WTC11 (cell line): ENCODE measurements around the gene TMEM158. TPM values are rescaled to one million over a fixed set of nuclear protein-coding genes. Genes with fewer than 3 reads are reported as not detected.

Source experiments
- ATAC-seq: fragments of 200-7000 bp; cut with Tn5 transposase; 2 replicates; pipeline ENCODE4 v1.10.0; 2021; ENCODE audit warnings: mild to moderate bottlenecking, moderate library complexity
- CTCF ChIA-PET: fragments of 300-600 bp; sonication (Branson Sonifier 250); formaldehyde crosslinking; loops from one replicate; lab custom pipeline; 2021; ENCODE audit warnings: antibody characterized with exemption; lab: Charles Lee
- POLR2A ChIA-PET: fragments of 350-600 bp; sonication (Branson Sonifier 250); formaldehyde crosslinking; loops from one replicate; lab custom pipeline; 2021; ENCODE audit warnings: antibody characterized with exemption; lab: Charles Lee
- DNase-seq: peaks from one replicate; pipeline ENCODE4 v3.0.0; 2021; ENCODE audit warnings: low spot score
- H3K27ac Mint-ChIP-seq: 2 replicates; pipeline ENCODE4 v1.8.0; 2021; ENCODE audit warnings: mixed read lengths
- H3K27me3 Mint-ChIP-seq: 2 replicates; pipeline ENCODE4 v1.8.0; 2021; ENCODE audit warnings: low read depth, mild to moderate bottlenecking, moderate library complexity, mixed read lengths
- H3K36me3 Mint-ChIP-seq: 2 replicates; pipeline ENCODE4 v1.8.0; 2021; ENCODE audit warnings: mixed read lengths
- H3K4me1 Mint-ChIP-seq: 2 replicates; pipeline ENCODE4 v1.8.0; 2022; ENCODE audit warnings: mixed read lengths
- H3K4me3 Mint-ChIP-seq: 2 replicates; pipeline ENCODE4 v1.8.0; 2021; ENCODE audit warnings: mild to moderate bottlenecking, moderate library complexity, mixed read lengths
- H3K9me3 Mint-ChIP-seq: 2 replicates; pipeline ENCODE4 v1.8.0; 2021; ENCODE audit warnings: mixed read lengths
- CREB1 ChIP-seq: sonication (generic); formaldehyde crosslinking; IDR thresholded peaks from 2 replicates; pipeline ENCODE4 v1.8.0; 2023; ENCODE audit warnings: mild to moderate bottlenecking, missing genetic modification reagents
- EMX1 ChIP-seq: fragments of 250-450 bp; sonication (Bioruptor Pico); IDR thresholded peaks from 2 replicates; pipeline ENCODE4 v1.8.0; 2021; ENCODE audit warnings: mild to moderate bottlenecking
- ETV6 ChIP-seq: sonication (generic); formaldehyde crosslinking; IDR thresholded peaks from 2 replicates; pipeline ENCODE4 v1.8.1; 2022; ENCODE audit warnings: mild to moderate bottlenecking, missing genetic modification reagents
- GRHL2 ChIP-seq: fragments of 250-450 bp; sonication (Bioruptor Pico); IDR thresholded peaks from 2 replicates; pipeline ENCODE4 v1.8.0; 2022; ENCODE audit warnings: mild to moderate bottlenecking, moderate library complexity; ENCODE audit not compliant: insufficient replicate concordance, severe bottlenecking
- GTF2I ChIP-seq: fragments of 250-450 bp; sonication (Bioruptor Pico); conservative IDR thresholded peaks from 2 replicates; pipeline ENCODE4 v1.4.0; 2021; ENCODE audit warnings: mild to moderate bottlenecking
- KAT7 ChIP-seq: sonication (generic); formaldehyde crosslinking; IDR thresholded peaks from 2 replicates; pipeline ENCODE4 v1.8.1; 2023; ENCODE audit warnings: missing genetic modification reagents, mild to moderate bottlenecking, borderline replicate concordance
- NFYB ChIP-seq: sonication (generic); formaldehyde crosslinking; conservative IDR thresholded peaks from 2 replicates; pipeline ENCODE4 v1.8.0; 2022; ENCODE audit warnings: low read depth, missing genetic modification reagents
- SMAD3 ChIP-seq: sonication (generic); formaldehyde crosslinking; IDR thresholded peaks from 2 replicates; pipeline ENCODE4 v1.8.0; 2022; ENCODE audit warnings: missing genetic modification reagents, mild to moderate bottlenecking, borderline replicate concordance
- ZNF232 ChIP-seq: sonication (generic); formaldehyde crosslinking; IDR thresholded peaks from 2 replicates; pipeline ENCODE4 v1.8.0; 2022; ENCODE audit warnings: mild to moderate bottlenecking, missing genetic modification reagents
- ZNF396 ChIP-seq: fragments of 250-450 bp; sonication (Bioruptor Pico); IDR thresholded peaks from 2 replicates; pipeline ENCODE4 v1.8.0; 2021; ENCODE audit warnings: mild to moderate bottlenecking, moderate library complexity, borderline replicate concordance
- ZNF671 ChIP-seq: fragments of 250-450 bp; sonication (Bioruptor Pico); IDR thresholded peaks from 2 replicates; pipeline ENCODE4 v1.8.0; 2021; ENCODE audit warnings: mild to moderate bottlenecking
- total RNA-seq: library from RNA; stranded (reverse); gene quantifications from 3 replicates; pipeline ENCODE4 v1.2.3, GENCODE V29; 2021
- TF ChIP-seq, protein P1 (sequence below): sonication (generic); formaldehyde crosslinking; IDR thresholded peaks from 2 replicates; pipeline ENCODE4 v1.8.0; 2023; ENCODE audit warnings: missing genetic modification reagents, mild to moderate bottlenecking, borderline replicate concordance
- TF ChIP-seq, protein P2 (sequence below): sonication (generic); formaldehyde crosslinking; IDR thresholded peaks from 2 replicates; pipeline ENCODE4 v1.8.0; 2023; ENCODE audit warnings: missing genetic modification reagents
- TF ChIP-seq, protein P3 (sequence below): sonication (generic); formaldehyde crosslinking; IDR thresholded peaks from 2 replicates; pipeline ENCODE4 v1.8.1; 2023; ENCODE audit warnings: mild to moderate bottlenecking, missing genetic modification reagents, borderline replicate concordance
- TF ChIP-seq, protein P4 (sequence below): sonication (generic); formaldehyde crosslinking; IDR thresholded peaks from 2 replicates; pipeline ENCODE4 v1.8.0; 2022; ENCODE audit warnings: mild to moderate bottlenecking, missing genetic modification reagents
- TF ChIP-seq, protein P5 (sequence below): sonication (generic); formaldehyde crosslinking; IDR thresholded peaks from 2 replicates; pipeline ENCODE4 v1.8.1; 2023; ENCODE audit warnings: mild to moderate bottlenecking, moderate library complexity, missing genetic modification reagents
- TF ChIP-seq, protein P6 (sequence below): sonication (generic); formaldehyde crosslinking; IDR thresholded peaks from 2 replicates; pipeline ENCODE4 v1.8.0; 2022; ENCODE audit warnings: mild to moderate bottlenecking, missing genetic modification reagents
- TF ChIP-seq, protein P7 (sequence below): sonication (generic); formaldehyde crosslinking; IDR thresholded peaks from 2 replicates; pipeline ENCODE4 v1.8.0; 2022; ENCODE audit warnings: mild to moderate bottlenecking, missing genetic modification reagents
- TF ChIP-seq, protein P8 (sequence below): sonication (generic); formaldehyde crosslinking; IDR thresholded peaks from 2 replicates; pipeline ENCODE4 v1.8.1; 2023; ENCODE audit warnings: mild to moderate bottlenecking, missing genetic modification reagents

Gene TMEM158
- total RNA-seq, 1 experiment from 2014 or later, result 17.9 TPM

DNA sequence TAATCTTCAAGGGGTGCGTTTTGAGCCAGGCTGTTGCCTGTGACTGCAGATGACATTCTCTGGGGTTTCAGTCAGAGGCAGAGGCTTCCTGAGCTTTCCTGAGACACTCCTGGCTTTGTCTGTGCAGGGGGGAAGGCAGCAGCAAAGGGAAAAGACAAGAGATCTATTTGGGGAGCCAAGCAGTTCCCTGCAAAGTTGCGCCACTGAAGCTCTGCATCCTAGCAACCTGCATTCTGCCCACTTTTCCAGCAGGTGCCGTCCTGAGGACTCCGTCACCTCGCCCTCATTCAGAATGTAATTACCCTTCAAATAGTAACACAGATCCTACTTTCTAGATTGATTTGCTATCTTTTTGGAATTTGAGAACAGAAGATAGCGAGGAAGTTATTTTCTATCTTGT lies 1.9 kb upstream of the TMEM158 start:
- no peak overlapping the region for H3K27ac Mint-ChIP-seq
- ATAC-seq (0 out of 2 replicates have a peak, but pooled peaks have one; percentile 9), DNase-seq (peak; percentile 27)
- no peaks in the 10 kb centered on the region for H3K9me3 Mint-ChIP-seq
- TF ChIP-seq, protein P1, sequence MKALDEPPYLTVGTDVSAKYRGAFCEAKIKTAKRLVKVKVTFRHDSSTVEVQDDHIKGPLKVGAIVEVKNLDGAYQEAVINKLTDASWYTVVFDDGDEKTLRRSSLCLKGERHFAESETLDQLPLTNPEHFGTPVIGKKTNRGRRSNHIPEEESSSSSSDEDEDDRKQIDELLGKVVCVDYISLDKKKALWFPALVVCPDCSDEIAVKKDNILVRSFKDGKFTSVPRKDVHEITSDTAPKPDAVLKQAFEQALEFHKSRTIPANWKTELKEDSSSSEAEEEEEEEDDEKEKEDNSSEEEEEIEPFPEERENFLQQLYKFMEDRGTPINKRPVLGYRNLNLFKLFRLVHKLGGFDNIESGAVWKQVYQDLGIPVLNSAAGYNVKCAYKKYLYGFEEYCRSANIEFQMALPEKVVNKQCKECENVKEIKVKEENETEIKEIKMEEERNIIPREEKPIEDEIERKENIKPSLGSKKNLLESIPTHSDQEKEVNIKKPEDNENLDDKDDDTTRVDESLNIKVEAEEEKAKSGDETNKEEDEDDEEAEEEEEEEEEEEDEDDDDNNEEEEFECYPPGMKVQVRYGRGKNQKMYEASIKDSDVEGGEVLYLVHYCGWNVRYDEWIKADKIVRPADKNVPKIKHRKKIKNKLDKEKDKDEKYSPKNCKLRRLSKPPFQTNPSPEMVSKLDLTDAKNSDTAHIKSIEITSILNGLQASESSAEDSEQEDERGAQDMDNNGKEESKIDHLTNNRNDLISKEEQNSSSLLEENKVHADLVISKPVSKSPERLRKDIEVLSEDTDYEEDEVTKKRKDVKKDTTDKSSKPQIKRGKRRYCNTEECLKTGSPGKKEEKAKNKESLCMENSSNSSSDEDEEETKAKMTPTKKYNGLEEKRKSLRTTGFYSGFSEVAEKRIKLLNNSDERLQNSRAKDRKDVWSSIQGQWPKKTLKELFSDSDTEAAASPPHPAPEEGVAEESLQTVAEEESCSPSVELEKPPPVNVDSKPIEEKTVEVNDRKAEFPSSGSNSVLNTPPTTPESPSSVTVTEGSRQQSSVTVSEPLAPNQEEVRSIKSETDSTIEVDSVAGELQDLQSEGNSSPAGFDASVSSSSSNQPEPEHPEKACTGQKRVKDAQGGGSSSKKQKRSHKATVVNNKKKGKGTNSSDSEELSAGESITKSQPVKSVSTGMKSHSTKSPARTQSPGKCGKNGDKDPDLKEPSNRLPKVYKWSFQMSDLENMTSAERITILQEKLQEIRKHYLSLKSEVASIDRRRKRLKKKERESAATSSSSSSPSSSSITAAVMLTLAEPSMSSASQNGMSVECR (CRISPR knock-in tag), result no peak
- TF ChIP-seq, protein P2, sequence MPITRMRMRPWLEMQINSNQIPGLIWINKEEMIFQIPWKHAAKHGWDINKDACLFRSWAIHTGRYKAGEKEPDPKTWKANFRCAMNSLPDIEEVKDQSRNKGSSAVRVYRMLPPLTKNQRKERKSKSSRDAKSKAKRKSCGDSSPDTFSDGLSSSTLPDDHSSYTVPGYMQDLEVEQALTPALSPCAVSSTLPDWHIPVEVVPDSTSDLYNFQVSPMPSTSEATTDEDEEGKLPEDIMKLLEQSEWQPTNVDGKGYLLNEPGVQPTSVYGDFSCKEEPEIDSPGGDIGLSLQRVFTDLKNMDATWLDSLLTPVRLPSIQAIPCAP (CRISPR knock-in tag), result no peak
- TF ChIP-seq, protein P3, sequence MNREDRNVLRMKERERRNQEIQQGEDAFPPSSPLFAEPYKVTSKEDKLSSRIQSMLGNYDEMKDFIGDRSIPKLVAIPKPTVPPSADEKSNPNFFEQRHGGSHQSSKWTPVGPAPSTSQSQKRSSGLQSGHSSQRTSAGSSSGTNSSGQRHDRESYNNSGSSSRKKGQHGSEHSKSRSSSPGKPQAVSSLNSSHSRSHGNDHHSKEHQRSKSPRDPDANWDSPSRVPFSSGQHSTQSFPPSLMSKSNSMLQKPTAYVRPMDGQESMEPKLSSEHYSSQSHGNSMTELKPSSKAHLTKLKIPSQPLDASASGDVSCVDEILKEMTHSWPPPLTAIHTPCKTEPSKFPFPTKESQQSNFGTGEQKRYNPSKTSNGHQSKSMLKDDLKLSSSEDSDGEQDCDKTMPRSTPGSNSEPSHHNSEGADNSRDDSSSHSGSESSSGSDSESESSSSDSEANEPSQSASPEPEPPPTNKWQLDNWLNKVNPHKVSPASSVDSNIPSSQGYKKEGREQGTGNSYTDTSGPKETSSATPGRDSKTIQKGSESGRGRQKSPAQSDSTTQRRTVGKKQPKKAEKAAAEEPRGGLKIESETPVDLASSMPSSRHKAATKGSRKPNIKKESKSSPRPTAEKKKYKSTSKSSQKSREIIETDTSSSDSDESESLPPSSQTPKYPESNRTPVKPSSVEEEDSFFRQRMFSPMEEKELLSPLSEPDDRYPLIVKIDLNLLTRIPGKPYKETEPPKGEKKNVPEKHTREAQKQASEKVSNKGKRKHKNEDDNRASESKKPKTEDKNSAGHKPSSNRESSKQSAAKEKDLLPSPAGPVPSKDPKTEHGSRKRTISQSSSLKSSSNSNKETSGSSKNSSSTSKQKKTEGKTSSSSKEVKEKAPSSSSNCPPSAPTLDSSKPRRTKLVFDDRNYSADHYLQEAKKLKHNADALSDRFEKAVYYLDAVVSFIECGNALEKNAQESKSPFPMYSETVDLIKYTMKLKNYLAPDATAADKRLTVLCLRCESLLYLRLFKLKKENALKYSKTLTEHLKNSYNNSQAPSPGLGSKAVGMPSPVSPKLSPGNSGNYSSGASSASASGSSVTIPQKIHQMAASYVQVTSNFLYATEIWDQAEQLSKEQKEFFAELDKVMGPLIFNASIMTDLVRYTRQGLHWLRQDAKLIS (CRISPR knock-in tag), result no peak
- TF ChIP-seq, protein P4, sequence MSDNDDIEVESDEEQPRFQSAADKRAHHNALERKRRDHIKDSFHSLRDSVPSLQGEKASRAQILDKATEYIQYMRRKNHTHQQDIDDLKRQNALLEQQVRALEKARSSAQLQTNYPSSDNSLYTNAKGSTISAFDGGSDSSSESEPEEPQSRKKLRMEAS (CRISPR knock-in tag), result no peak
- TF ChIP-seq ZNF232 (CRISPR knock-in tag) (no peak), ZNF396 (no peak), KAT7 (CRISPR knock-in tag) (no peak), CREB1 (CRISPR knock-in tag) (no peak), GRHL2 (no peak), ZNF671 (no peak), GTF2I (no peak), ETV6 (CRISPR knock-in tag) (no peak), EMX1 (CRISPR knock-in tag) (no peak), NFYB (no peak), SMAD3 (CRISPR knock-in tag) (no peak)
- TF ChIP-seq, protein P5, sequence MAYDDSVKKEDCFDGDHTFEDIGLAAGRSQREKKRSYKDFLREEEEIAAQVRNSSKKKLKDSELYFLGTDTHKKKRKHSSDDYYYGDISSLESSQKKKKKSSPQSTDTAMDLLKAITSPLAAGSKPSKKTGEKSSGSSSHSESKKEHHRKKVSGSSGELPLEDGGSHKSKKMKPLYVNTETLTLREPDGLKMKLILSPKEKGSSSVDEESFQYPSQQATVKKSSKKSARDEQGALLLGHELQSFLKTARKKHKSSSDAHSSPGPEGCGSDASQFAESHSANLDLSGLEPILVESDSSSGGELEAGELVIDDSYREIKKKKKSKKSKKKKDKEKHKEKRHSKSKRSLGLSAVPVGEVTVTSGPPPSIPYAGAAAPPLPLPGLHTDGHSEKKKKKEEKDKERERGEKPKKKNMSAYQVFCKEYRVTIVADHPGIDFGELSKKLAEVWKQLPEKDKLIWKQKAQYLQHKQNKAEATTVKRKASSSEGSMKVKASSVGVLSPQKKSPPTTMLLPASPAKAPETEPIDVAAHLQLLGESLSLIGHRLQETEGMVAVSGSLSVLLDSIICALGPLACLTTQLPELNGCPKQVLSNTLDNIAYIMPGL (CRISPR knock-in tag), result no peak
- TF ChIP-seq, protein P6, sequence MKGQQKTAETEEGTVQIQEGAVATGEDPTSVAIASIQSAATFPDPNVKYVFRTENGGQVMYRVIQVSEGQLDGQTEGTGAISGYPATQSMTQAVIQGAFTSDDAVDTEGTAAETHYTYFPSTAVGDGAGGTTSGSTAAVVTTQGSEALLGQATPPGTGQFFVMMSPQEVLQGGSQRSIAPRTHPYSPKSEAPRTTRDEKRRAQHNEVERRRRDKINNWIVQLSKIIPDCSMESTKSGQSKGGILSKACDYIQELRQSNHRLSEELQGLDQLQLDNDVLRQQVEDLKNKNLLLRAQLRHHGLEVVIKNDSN (CRISPR knock-in tag), result no peak
- TF ChIP-seq, protein P7, sequence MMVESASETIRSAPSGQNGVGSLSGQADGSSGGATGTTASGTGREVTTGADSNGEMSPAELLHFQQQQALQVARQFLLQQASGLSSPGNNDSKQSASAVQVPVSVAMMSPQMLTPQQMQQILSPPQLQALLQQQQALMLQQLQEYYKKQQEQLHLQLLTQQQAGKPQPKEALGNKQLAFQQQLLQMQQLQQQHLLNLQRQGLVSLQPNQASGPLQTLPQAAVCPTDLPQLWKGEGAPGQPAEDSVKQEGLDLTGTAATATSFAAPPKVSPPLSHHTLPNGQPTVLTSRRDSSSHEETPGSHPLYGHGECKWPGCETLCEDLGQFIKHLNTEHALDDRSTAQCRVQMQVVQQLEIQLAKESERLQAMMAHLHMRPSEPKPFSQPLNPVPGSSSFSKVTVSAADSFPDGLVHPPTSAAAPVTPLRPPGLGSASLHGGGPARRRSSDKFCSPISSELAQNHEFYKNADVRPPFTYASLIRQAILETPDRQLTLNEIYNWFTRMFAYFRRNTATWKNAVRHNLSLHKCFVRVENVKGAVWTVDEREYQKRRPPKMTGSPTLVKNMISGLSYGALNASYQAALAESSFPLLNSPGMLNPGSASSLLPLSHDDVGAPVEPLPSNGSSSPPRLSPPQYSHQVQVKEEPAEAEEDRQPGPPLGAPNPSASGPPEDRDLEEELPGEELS (CRISPR knock-in tag), result no peak
- TF ChIP-seq, protein P8, sequence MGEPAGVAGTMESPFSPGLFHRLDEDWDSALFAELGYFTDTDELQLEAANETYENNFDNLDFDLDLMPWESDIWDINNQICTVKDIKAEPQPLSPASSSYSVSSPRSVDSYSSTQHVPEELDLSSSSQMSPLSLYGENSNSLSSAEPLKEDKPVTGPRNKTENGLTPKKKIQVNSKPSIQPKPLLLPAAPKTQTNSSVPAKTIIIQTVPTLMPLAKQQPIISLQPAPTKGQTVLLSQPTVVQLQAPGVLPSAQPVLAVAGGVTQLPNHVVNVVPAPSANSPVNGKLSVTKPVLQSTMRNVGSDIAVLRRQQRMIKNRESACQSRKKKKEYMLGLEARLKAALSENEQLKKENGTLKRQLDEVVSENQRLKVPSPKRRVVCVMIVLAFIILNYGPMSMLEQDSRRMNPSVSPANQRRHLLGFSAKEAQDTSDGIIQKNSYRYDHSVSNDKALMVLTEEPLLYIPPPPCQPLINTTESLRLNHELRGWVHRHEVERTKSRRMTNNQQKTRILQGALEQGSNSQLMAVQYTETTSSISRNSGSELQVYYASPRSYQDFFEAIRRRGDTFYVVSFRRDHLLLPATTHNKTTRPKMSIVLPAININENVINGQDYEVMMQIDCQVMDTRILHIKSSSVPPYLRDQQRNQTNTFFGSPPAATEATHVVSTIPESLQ (CRISPR knock-in tag), result no peak
- ChIA-PET POLR2A (no interaction called here), CTCF (interaction anchor here (0.7 to 7.3 kb wide), 6 partner anchors 18 to 282 kb away, joined by 3 to 80 read pairs (median 4); no protein-coding TSS in a partner anchor)
- H3K4me3 Mint-ChIP-seq, result no peak overlapping the region
- H3K27me3 Mint-ChIP-seq, result peaks cover 33% of the 10 kb centered on the region
- peaks cover 37% of the 10 kb centered on the region for H3K4me1 Mint-ChIP-seq
- H3K36me3 Mint-ChIP-seq, result no peaks in the 10 kb centered on the region
